Panc1 (cell line): ENCODE results near the gene SCAF8. TPM values are rescaled to one million over a fixed set of nuclear protein-coding genes. Genes with fewer than 3 reads are reported as not detected.

Source experiments
- ATAC-seq: fragments of 200-7000 bp; cut with Tn5 transposase; 2 replicates; pipeline ENCODE4 v1.9.1; 2020; ENCODE audit warnings: mild to moderate bottlenecking, moderate library complexity
- BruUV-seq: library from RNA; stranded (reverse); fragments of 400-500 nt; replicated peaks from 2 replicates; lab custom pipeline; 2021; lab: Mats Ljungman, UMichigan
- CTCF ChIA-PET: fragments of 300-600 bp; sonication (Branson Sonifier 250); formaldehyde crosslinking; loops from one replicate; lab custom pipeline; 2022; ENCODE audit warnings: antibody characterized with exemption; lab: Charles Lee
- POLR2A ChIA-PET: fragments of 300-600 bp; sonication (Branson Sonifier 250); formaldehyde crosslinking; loops from one replicate; lab custom pipeline; 2022; ENCODE audit warnings: antibody characterized with exemption; lab: Charles Lee
- DNase-seq: peaks from one replicate; pipeline ENCODE4 v3.0.0-alpha.2; 2010; ENCODE audit warnings: low read depth, low spot score
- H3K27ac ChIP-seq: 2 replicates; pipeline ENCODE4 v1.5.1; 2011; ENCODE audit warnings: mild to moderate bottlenecking, low read length, inconsistent platforms
- H3K27me3 ChIP-seq: fragments of 200-500 bp; sonication (Bioruptor generic); 2 replicates; pipeline ENCODE4 v1.6.0; 2014; ENCODE audit warnings: low read length, inconsistent platforms; ENCODE audit not compliant: control insufficient read depth, insufficient read depth
- H3K36me3 ChIP-seq: fragments of 200-500 bp; sonication (Bioruptor generic); 2 replicates; pipeline ENCODE4 v1.5.1; 2014; ENCODE audit warnings: inconsistent platforms, mild to moderate bottlenecking, low read length, moderate library complexity; ENCODE audit not compliant: control insufficient read depth, insufficient read depth
- H3K4me1 ChIP-seq: 2 replicates; pipeline ENCODE4 v1.5.1; 2011; ENCODE audit warnings: inconsistent platforms, mild to moderate bottlenecking, low read length, moderate library complexity; ENCODE audit not compliant: control insufficient read depth, insufficient read depth
- H3K4me3 ChIP-seq, 2 experiments: 2 replicates each; pipeline ENCODE4 v1.5.1; 2011 to 2012; ENCODE audit warnings: low read depth in 2 of 2, low read length in 2 of 2, mild to moderate bottlenecking in 2 of 2, inconsistent platforms in 1 of 2, moderate library complexity in 1 of 2
- H3K9me3 ChIP-seq: fragments of 200-500 bp; sonication (Bioruptor generic); 2 replicates; pipeline ENCODE4 v1.5.1; 2014; ENCODE audit warnings: low read depth, mild to moderate bottlenecking, inconsistent platforms, low read length, moderate library complexity; ENCODE audit not compliant: control insufficient read depth, insufficient read depth
- CTCF ChIP-seq: fragments of 450-650 bp; IDR thresholded peaks from 2 replicates; pipeline ENCODE4 v1.5.1; 2017; ENCODE audit warnings: mild to moderate bottlenecking
- POLR2AphosphoS5 ChIP-seq: IDR thresholded peaks from 2 replicates; pipeline ENCODE4 v1.6.1; 2012; ENCODE audit warnings: mild to moderate bottlenecking, low read depth, low read length, moderate library complexity
- REST ChIP-seq, 2 experiments: IDR thresholded peaks; 2 replicates each; pipeline ENCODE4 v1.6.1; 2011 to 2012; ENCODE audit warnings: low read depth in 2 of 2, control low read depth in 1 of 2, low read length in 1 of 2, mild to moderate bottlenecking in 1 of 2, moderate library complexity in 1 of 2; ENCODE audit not compliant: insufficient read depth in 1 of 2
- SIN3A ChIP-seq: IDR thresholded peaks from 2 replicates; pipeline ENCODE4 v1.6.1; 2012; ENCODE audit warnings: low read depth, mild to moderate bottlenecking, low read length, moderate library complexity, borderline replicate concordance; ENCODE audit not compliant: insufficient read depth
- TCF7L2 ChIP-seq: IDR thresholded peaks from 2 replicates; pipeline ENCODE4 v1.6.1; 2011; ENCODE audit warnings: mild to moderate bottlenecking, low read depth, low read length, inconsistent platforms
- in situ Hi-C: cut with HindIII; loops from 2 replicates; pipeline ENCODE4 v1.10.0; 2016; ENCODE audit warnings: low sequenced_read_pairs, low pct_unique_long_range_greater_than_20kb
- intact Hi-C: fragments of 100-400 bp; cut with micrococcal nuclease; formaldehyde crosslinking; loops from one replicate; pipeline ENCODE4 v1.10.0; 2022; ENCODE audit not compliant: unreplicated experiment
- total RNA-seq: library from RNA; stranded (reverse); gene quantifications from one replicate; pipeline ENCODE4 v1.2.1, GENCODE V29; 2021; ENCODE audit not compliant: unreplicated experiment

SCAF8 gene
- total RNA-seq, 1 experiment from 2014 or later: 38.9 TPM

- intact Hi-C loops: no loop called here
- DNase-seq (no peak), ATAC-seq (no peak)
- in situ Hi-C loops: no loop called here
- ChIA-PET CTCF (no interaction called here), POLR2A (no interaction called here)
- no TSS peak for BruUV-seq
- Histone ChIP-seq H3K4me3 (no peak overlapping the region), H3K4me1 (no peaks in the 10 kb centered on the region), H3K27ac (no peak overlapping the region), H3K9me3 (no peaks in the 10 kb centered on the region), H3K27me3 (no peaks in the 10 kb centered on the region), H3K36me3 (peaks cover 42% of the 10 kb centered on the region)
- no peak for TF ChIP-seq REST (IDR thresholded peaks at IDR 0.05; ENCODE audit: insufficient read depth in 1 of 2, low read depth in 2 of 2, low read length in 1 of 2)
- TF ChIP-seq SIN3A: no peak
- no peak for TF ChIP-seq TCF7L2
- TF ChIP-seq CTCF: no peak
- TF ChIP-seq POLR2AphosphoS5: no peak
Measured at GRCh38 chr6:154830771-154831170, 97.6 kb downstream of the SCAF8 start.

- POLR2A ChIA-PET: interaction anchor here (0.6 kb wide), 1 partner anchor 157 kb away, joined by 4 read pairs; no protein-coding TSS in a partner anchor
- CTCF ChIA-PET: no interaction called here
- H3K27ac ChIP-seq: no peak overlapping the region
- TF ChIP-seq CTCF (no peak), REST (IDR thresholded peaks at IDR 0.05; ENCODE audit: insufficient read depth in 1 of 2, low read depth in 2 of 2, low read length in 1 of 2) (no peak), POLR2AphosphoS5 (no peak), SIN3A (no peak), TCF7L2 (no peak)
- no peaks in the 10 kb centered on the region for H3K9me3 ChIP-seq
- H3K36me3 ChIP-seq: peaks cover 21% of the 10 kb centered on the region
- H3K27me3 ChIP-seq: no peaks in the 10 kb centered on the region
- ATAC-seq (no peak), DNase-seq (no peak)
- in situ Hi-C loops (no loop called here), intact Hi-C loops (no loop called here)
- H3K4me1 ChIP-seq: no peaks in the 10 kb centered on the region
- no peak overlapping the region for H3K4me3 ChIP-seq
- no TSS peak for BruUV-seq
Measured at GRCh38 chr6:154835307-154835706, 102.1 kb downstream of the SCAF8 start.
